GM18870 (cell line): Measurements from ENCODE around the gene MARCHF4.

Experiments used
- ATAC-seq: cut with Tn5 transposase; IDR thresholded peaks from one replicate; pipeline ENCODE4 v1.9.1; 2021; ENCODE audit warnings: moderate library complexity; ENCODE audit not compliant: unreplicated experiment

The MARCHF4 gene

GRCh38 chr2:216352653-216353270 is 19.5 kb downstream of the MARCHF4 start:
- ATAC-seq: no peak

- no peak for ATAC-seq
These were observed 20.9 kb downstream of the MARCHF4 start for GRCh38 chr2:216351172-216351925.

GRCh38 chr2:216350214-216350791 is 22.0 kb downstream of the MARCHF4 start:
- ATAC-seq: no peak

GRCh38 chr2:216349366-216349765 is 22.9 kb downstream of the MARCHF4 start:
- ATAC-seq: no peak

GRCh38 chr2:216348756-216349308 is 23.5 kb downstream of the MARCHF4 start:
- ATAC-seq: no peak

GRCh38 chr2:216346781-216347180 is 25.5 kb downstream of the MARCHF4 start:
- ATAC-seq: no peak

- ATAC-seq: no peak
These were observed 26.4 kb downstream of the MARCHF4 start for GRCh38 chr2:216345846-216346245.

GRCh38 chr2:216344950-216345300 is 27.4 kb downstream of the MARCHF4 start:
- no peak for ATAC-seq

- no peak for ATAC-seq
These were observed 27.9 kb downstream of the MARCHF4 start for GRCh38 chr2:216344206-216344949.

- no peak for ATAC-seq
These were observed 28.9 kb downstream of the MARCHF4 start for GRCh38 chr2:216343221-216343980.

GRCh38 chr2:216341121-216341520 is 31.2 kb downstream of the MARCHF4 start:
- no peak for ATAC-seq

GRCh38 chr2:216340280-216340631 is 32.0 kb downstream of the MARCHF4 start:
- ATAC-seq: no peak

- ATAC-seq: no peak
These were observed 32.6 kb downstream of the MARCHF4 start for GRCh38 chr2:216339456-216340279.

- ATAC-seq: no peak
These were observed 37.0 kb downstream of the MARCHF4 start for GRCh38 chr2:216335252-216335651.

- no peak for ATAC-seq
These were observed 43.9 kb downstream of the MARCHF4 start for GRCh38 chr2:216328347-216328746.

GRCh38 chr2:216327447-216327935 is 44.8 kb downstream of the MARCHF4 start:
- ATAC-seq: no peak
